Cerebellar nuclear complex (tissue), 1 donor: ENCODE measurements around the gene DAB1.
A peak's percentile ranks its signal among the peaks of the same experiment; 100 is the strongest.
"Not testable (repeated sequence)": the region's sequence is repeated elsewhere in the genome, so short reads cannot be mapped to it uniquely, and the experiment has no call there.

ENCODE experiments used
- DNase-seq, 2 experiments: peaks; one replicate each; lab custom pipeline; 2025; lab: John Stamatoyannopoulos, UW

Gene DAB1

GRCh38 chr1:57118948-57119603 is 304.8 kb downstream of the DAB1 start:
- DNase-seq = no peak

GRCh38 chr1:57117753-57118152 is 306.1 kb downstream of the DAB1 start:
- no peak for DNase-seq

- no peak for DNase-seq
Measured at GRCh38 chr1:57116871-57117270, 307.0 kb downstream of the DAB1 start.

GRCh38 chr1:57115030-57115614 is 308.7 kb downstream of the DAB1 start:
- DNase-seq = no peak

GRCh38 chr1:57112148-57112547 is 311.7 kb downstream of the DAB1 start:
- DNase-seq = no peak

GRCh38 chr1:57111175-57111574 is 312.7 kb downstream of the DAB1 start:
- DNase-seq = no peak

- no peak for DNase-seq
Measured at GRCh38 chr1:57109883-57110282, 314.0 kb downstream of the DAB1 start.

GRCh38 chr1:57109247-57109646 is 314.6 kb downstream of the DAB1 start:
- DNase-seq = no peak

- no peak for DNase-seq
Measured at GRCh38 chr1:57106296-57106695, 317.6 kb downstream of the DAB1 start.

GRCh38 chr1:57102561-57103326 is 321.1 kb downstream of the DAB1 start:
- DNase-seq = no peak

- no peak for DNase-seq
Measured at GRCh38 chr1:57101209-57101608, 322.7 kb downstream of the DAB1 start.

- no peak for DNase-seq
Measured at GRCh38 chr1:57094749-57095148, 329.1 kb downstream of the DAB1 start.

- no peak for DNase-seq
Measured at GRCh38 chr1:57093122-57093521, 330.7 kb downstream of the DAB1 start.

- DNase-seq = no peak
Measured at GRCh38 chr1:57091642-57092041, 332.2 kb downstream of the DAB1 start.

GRCh38 chr1:57089855-57090254 is 334.0 kb downstream of the DAB1 start:
- DNase-seq = no peak

GRCh38 chr1:57089221-57089620 is 334.6 kb downstream of the DAB1 start:
- no peak for DNase-seq

- DNase-seq = no peak
Measured at GRCh38 chr1:57088653-57089052, 335.2 kb downstream of the DAB1 start.

GRCh38 chr1:57087660-57088059 is 336.2 kb downstream of the DAB1 start:
- DNase-seq = not testable (repeated sequence)

- peak; percentile 53 to 55 for DNase-seq
Measured at GRCh38 chr1:57086154-57086553, 337.7 kb downstream of the DAB1 start.

GRCh38 chr1:57084701-57085100 is 339.2 kb downstream of the DAB1 start:
- no peak for DNase-seq

GRCh38 chr1:57082711-57083439 is 341.0 kb downstream of the DAB1 start:
- DNase-seq = no peak

GRCh38 chr1:57079454-57080157 is 344.3 kb downstream of the DAB1 start:
- DNase-seq = no peak
